HG02588 (cell line): ENCODE results near the gene JAML.

ENCODE experiments used
- ATAC-seq: cut with Tn5 transposase; IDR thresholded peaks from one replicate; pipeline ENCODE4 v1.9.1; 2021; ENCODE audit warnings: mild to moderate bottlenecking, moderate library complexity; ENCODE audit not compliant: unreplicated experiment

Gene JAML

DNA sequence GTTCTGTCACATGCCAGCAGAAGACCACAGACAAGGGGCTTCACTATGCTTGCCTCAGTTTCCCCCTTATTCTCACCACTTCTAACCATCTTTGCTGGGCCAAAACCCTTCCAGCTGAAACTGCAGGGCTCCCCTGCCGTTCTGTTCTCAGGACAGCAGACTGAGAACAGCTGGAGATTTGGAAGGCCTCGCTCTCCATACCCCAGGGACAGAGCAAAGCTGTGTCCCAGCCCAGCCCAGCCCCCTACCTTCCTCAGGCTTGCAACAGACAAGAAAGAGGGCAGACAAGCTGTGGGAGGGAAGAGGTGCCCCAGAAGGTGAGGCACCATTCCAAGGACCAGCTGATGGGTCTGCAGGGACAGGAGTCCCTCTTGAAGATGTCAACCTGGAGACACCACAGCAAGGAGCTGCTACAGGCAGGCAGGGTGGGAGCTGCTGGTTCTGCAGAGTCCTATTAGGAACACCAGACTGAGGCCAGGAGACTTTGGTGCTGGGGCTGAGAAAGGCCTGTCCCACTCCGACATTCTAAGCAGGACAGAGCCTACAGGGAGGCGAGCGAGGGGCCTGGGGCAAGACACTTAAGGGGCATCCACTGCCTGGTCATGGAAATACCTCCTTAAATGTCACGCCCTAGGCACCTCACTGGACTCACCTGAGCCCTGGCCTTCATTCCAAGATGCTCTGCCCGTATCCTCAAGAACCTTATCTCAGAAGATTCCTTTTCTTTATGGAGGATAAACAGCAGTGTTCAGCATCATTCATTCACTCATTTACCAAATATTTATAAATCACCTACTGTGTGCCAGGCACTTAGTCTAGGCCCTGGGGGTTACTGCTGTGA is 55.3 kb downstream of the JAML start:
- ATAC-seq: no peak

DNA sequence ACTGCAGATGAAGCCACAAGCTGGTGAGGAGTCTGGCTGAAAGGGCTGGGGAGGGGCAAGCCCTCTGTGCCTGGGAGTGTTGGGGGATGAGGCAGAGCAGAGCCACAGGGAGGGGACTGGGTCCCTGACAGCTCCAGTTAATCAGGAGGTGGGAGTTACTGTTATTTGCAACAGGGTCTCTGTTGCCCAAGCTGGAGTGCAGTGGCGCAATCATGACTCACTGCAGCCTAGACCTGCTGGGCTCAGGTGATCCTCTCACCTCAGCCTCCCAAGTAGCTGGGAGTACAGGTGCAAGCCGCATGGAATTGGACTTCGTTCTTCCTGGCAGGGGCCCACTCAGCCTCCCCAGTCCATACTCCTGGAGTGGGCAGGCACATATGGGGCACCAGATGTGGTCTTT is 56.1 kb downstream of the JAML start:
- ATAC-seq: no peak

DNA sequence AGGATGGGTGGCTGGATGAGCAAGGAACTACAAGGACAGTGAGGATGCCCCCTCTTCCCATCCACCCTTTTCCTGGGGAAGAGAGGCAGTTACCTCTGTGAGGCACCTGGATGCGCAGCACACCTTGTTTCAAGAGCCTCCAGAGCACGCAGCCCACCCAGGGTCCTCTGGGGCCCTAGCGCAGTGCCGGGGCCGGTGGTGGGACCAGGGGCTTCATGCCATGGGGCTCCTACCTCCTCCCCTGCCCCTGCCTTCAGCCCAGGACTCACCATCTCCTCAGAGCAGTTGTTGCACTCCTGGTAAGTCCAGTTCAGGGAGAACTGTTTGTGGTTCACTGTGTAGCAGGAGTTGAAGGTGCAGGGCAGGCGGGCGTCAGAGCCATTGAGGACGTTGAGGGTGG is 56.5 kb downstream of the JAML start:
- ATAC-seq: no peak

DNA sequence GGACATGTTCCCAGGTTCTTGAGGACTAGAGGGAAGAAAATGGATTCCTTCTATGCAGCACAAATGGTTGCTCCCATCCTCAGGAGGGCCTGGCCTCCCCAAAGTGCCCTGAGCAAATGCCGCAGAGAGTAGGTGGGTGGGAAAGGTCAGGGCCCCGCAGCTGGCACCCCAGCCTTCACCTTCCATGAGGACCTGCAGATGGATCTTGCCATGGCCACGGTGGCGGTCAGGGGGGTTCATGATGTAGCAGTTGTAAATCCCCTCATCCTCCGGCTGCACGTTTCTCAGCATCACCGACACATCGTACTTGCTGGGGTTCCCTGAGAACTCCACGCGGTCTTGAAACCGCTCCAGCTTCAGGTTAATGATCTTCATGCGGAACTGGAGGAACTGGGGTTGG is 56.9 kb downstream of the JAML start:
- no peak for ATAC-seq

DNA sequence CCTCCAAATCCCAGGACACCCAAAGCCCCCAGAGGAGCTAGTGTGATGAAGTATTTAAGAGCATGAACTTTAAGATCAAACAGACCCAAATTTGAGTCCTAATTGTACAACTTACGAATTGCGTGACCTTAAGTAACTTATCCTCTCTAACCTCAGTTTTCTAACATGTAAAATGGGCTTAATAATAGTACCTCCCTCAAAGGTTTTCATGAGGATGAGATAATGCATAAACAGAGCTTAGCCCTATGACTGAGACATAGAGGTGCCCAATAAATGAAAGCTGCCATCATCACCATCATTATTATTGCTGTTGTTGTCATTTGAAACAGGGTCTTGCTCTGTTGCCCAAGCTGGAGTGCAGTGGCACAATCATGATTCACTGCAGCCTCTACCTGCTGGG is 57.6 kb downstream of the JAML start:
- no peak for ATAC-seq

DNA sequence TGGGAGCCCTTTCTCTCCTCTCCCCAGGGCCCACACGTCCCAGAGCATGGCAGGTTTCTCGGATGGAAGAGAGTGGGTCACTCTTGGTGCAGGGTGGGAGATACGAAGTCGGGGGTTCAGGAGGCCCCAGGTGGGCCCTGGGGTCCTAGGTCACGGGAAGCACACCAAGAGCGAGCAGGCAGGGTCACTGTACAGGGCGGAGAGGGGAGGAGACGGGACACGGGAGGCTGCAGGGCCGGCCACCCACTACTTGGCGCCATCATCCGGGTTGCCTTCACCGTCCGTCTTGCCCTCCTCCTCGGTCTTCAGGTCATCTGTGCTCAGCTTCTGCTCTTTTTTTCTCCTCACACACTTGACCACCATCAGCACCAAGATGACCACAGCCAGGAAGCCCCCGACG is 58.2 kb downstream of the JAML start:
- ATAC-seq: no peak

DNA sequence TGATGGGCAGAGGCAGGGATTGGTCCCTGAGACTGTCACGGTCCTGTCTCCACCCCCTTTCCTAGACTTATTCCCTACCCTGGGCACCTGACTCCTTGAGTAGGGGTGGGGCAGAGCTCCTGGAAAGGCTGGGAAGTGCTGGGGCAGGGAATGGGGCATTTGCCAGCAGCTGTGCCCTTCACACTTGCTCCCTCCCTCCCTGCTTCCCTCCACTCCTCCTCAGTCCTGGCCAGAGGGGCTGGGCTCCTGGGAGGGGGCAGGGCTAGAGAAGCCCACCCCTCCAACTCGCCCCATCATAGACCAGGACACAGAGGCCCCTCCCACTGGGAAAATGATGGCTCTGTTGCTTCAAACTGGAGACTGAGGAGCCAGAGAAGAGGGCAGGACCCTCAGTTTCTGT is 59.9 kb downstream of the JAML start:
- no peak for ATAC-seq

DNA sequence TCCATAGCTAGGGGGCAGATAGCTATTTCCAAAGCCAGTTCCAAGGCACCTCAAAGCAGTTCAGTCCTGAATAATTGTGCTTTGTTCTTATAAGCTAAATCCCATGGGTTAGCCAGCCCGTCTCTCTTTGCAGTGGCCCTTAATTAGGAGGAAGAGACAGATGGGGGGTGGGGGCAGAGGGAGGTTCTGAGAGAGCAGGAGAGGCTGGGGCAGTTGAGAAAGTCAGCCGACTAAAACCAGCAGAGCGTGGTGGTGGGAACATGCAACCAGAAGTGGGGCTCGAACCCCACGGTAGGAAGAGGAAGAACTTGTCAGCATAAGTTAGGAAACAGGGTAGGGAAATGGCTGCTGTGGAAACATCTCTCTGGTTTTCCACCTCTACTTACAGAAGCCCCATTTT is 61.3 kb downstream of the JAML start:
- ATAC-seq: no peak

DNA sequence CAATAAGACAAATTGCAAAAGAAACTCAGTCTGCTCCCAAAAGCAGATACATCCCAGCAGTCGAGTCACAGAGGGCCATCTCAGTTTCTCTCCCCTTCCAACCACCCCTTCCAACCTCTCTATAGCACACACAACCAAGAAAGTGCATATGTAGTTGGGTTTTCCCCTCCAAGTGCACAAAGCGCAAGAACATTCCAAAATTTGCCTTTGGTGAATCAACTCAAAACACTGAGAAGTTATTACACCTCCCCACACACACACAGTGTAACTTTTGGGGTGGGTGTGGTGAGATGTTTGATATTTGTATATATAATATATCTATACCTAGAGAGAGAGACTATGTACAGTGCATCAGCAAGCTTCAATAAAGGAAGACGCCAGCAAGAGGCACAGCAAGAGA is 62.0 kb downstream of the JAML start:
- no peak for ATAC-seq

DNA sequence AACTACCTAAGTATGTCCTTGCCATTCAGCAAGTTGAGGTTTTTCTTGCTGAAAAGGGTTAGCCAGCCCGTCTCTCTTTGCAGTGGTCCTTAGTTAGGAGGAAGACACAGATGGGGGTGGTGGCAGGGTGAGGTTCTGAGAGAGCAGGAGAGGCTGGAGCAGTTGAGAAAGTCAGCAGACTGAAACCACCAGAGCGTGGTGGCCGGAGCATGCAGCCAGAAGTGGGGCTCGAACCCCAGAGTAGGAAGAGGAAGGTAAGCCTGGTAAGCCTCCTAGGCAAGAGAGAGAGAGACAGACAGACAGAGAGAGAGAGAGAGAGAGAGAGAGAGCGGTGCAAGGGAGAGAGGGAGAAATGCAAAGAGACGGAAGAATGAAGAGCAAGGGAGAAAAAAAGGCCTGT is 63.0 kb downstream of the JAML start:
- ATAC-seq: no peak

DNA sequence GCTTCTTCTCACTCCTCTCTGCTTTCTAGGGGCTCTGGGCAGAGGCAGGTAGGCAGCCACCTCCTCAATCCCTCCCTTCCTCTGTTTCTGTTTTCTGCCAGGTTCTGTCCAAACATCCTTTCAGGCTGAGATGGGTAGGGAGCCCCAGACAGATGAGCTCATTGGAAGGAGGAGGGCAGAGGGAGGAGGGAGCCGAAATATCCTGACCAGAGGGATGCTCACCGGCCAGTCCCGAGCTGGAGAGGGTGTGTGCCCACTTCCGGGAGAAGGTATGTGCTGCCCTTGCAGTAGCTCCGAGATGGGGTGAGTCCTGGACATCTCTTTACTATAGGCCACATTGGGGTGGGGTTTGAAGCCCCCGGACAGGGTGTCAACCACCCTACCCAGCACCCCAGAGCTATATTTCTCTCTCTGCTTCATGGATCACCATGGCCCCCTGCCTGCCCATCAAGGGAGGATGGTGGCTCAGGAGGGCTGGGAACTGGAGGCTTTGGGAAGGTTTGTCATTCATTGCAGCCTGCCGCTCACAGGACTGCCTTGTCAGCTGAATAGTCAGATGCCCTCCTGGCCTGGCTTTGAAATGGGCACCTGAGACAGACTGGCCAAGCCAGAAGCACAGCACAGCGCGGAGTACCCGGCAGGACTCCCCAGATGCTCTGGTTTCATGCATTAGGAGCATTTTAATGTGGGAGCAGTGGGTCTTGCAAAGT is 67.5 kb downstream of the JAML start:
- ATAC-seq: no peak

DNA sequence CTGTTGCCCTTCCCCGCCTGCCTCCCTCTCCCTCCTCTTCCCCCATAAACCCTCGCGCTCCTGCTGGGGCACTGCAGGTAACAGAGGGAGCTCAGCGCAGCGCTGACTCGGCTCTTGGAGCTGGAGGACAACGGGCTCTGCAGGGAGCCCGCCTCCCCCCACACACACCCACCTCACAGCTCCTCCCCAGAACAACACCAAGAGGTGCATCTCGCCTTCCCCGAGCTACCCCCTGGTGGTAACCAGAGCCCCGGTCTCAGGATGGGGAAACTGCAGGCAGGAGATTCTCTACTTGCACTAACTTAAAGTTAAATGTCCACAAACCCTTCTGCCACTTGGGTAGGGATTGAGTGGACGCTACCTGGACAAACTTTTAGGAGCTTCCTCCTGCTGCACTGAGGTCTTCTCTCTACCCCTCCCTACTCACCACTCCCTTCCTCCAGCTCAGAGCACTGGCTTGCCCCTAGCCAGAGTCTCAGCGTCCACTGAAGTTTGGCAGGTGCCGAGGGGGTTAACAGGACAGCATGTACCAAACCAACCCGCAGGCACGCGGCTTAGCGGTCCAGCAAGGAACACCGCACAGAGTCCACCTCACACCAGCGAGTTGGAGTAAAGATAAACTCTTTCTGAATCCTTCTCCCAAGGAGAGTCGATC is 68.2 kb downstream of the JAML start:
- ATAC-seq: no peak

DNA sequence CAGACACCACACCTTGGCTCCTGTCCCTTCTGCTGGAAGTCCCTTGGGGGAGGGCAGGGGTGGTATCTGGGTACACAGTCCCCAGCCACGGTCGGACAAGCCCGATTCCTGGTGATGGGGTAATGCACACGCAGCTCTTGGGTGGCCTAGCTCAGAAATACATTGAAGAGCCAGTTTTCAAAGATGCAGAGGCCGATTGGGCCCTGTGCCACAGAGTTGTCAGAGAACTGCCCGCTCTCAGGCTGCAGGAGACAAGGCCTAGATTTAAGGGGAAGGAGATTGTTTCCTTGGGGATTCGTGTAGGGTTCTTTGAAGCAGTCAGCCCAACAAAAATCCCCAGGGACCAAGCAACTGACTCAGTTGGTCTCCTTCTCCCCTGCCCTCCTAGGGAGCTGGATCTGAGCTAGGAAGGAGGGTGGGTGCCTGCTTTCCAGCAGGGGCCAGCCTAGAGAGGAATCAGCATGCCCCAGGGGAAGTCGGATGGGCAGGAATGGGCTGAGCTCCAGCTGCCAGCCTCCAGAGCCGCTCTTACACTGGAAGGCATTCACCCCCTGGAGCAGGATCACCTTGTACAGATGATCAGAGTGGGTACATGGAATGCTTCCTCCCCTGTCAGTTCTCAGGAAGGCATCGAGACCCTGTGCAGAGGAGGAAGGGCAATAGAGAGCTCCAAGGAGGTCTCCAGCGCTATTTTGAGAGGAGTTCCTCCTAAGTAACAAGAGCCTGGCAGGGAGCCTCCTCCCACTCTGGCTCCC is 68.9 kb downstream of the JAML start:
- ATAC-seq: no peak

DNA sequence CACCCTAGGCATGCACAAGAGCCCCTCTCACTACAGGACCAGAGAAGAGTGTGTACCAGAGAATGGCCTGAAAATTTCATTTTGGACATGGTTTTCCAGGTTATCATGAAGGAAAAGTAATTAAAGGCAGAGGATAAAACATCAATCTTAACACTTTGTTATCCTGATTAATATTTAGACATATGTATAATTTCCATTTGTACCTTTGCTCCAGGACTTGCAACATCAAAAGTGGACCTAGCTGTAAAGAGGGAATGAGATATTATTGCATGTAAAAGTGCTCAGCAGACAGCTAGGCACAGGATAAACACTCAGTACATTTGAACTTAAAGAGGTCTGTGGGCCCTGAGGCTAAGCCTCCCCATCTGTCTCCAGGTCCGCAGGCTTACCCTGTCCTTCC is 70.2 kb downstream of the JAML start:
- ATAC-seq: no peak

DNA sequence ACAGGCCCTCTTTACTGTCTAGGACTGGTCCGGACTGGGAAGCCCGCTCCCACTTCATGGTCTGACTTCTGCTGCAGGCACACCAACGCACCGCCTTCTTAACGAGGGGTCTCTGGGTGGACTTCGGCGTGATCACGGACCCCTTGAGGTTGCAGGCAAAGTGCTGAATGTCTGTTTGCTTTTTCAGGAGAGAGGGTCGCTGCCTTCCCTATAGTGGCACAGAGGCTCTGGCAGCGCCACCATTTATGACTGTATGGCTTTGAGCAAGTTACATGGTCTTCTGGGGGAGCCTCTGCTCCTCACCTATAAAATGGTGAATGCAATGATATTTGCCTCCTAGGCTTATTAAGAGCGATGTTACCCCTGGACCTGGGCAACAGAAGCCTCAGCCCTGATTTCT is 70.8 kb downstream of the JAML start:
- ATAC-seq: no peak

DNA sequence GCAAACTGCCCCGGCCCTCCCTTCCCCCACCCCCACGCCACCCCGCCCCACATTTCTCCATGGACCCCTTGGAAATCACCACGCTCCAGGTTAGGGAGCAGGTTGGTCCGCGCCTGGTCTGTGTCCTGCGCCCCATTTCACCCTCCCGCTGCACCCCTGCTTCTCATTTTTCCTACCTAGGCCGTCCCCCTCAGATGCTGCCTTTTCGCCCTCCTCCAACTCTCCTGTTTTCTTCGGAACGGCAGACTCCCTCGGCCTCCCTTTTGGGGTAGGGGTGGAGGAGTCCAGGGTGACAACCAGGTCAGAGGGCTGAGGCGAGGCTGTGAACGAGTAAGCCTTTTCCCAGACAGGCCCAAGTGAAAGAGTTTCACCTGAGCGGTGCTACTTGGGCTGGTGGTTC is 71.3 kb downstream of the JAML start:
- no peak for ATAC-seq

DNA sequence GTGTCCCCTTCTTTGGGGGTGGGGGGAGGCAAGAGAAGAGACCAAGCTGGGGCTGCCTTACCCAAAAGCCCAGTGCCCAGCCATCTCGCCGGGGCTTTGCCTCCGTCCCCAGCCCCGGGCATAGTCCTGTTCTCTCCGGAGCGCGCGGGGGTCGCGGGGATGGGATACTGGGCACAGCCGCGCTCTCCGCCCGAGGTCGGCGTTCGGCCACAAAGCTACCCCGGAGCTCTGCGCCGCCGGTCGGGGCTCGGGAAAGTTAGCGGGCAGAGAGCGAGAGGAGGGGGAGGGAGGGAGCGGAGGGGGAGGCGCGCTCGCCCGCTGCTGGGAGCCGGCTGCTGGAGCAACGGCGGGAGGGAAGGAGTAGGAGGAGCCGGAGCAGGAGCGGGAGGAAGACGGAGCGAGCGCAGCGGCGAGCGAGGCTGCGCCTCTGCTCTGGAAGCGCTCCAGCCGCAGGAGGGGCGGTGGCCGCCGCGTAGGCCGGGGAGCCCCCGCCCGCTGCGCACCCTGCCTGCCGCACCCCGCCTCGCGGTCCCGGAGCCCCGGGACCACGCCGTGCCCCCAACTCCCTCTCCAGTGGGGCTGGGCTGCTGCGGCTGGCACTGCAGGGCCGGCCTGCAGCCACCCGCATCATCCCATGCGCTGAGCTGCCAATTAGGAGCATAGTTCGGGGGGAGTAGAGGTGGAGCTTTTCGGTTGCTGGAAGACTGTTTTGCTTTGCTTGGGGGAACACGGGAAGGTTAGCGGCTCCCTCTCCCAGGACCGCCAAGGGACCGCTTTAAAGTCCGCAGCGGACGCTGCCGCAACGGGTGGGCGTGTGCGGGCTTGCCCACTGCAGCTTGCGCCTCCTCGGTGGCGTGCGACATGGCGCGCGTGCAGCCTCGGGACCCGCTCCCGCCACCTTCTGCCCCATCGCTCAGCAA is 72.0 kb downstream of the JAML start, which contains the start of gene SCN4B:
TSS of gene SCN4B (minus strand) at position 272 of the 920 bp plus-strand sequence. CDS start at position 122, 150 bp downstream.
- ATAC-seq: no peak

DNA sequence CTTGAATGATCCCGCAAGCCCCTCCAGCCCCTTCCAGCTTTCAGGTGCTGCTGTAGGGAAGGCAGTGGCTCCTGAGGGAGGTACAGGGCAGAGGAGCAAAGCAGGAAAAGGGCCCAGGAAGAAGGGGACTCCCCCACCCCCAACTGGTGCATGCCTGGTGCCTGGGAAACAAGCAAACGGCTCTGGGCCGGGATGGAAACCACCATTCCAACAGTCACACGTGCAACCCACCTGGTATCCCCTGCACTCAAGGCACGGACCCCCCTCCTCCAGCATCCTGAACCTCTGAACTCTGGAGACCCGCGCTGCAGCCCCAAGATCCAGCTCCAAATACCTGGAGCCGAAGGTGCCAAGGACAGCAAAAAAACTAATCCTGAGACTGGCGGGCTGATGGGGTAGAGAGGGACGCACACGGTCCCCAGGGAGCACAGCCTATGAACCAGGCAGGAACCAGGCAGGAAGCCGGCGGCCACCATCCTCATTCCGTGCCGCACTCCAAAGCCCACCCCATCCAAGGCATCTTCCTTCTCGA is 72.7 kb downstream of the JAML start:
- ATAC-seq: no peak

DNA sequence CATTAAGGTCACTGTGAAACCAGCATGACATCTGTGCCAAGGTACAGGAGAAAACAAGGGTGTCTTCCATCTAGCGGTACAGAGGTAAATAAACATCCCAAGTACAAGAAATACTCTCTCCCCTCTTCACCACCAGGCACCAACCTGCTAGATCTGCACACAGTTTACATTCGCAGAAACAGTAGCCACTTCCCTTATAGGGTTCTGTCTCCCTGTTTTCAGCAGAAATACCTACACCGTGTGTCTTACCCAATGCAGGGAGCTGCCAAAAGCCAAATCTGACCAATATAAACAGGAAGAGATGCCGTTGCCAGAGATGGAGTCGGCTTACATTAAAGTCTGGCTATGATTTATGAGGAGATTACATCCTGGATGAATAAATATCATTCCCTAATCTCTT is 73.4 kb downstream of the JAML start:
- no peak for ATAC-seq

DNA sequence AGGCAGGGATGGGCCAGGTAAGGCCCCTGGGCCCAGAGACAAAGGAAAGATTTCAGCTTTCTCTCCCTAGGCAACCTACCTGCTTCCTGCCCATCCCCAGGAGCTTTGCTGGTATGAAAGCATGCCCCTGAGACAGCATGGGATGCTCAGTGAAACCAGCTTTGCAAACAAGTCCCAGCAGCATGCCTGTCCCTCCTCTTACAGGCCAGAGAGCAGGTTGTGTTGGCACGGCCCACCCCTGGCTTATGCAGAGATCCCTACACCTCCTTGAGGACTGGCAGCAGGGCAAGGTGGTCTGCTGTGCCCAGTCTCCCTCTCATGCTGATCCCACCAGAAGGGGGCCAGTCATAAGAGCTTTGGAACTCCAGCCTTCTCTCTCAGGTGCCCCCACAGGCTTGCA is 75.3 kb downstream of the JAML start:
- ATAC-seq: no peak
